EH (cell line): ENCODE results near the gene TAS2R46.
"Not testable (repeated sequence)": the region's sequence is repeated elsewhere in the genome, so short reads cannot be mapped to it uniquely, and the experiment has no call there.

Experiments used
- DNase-seq: peaks from one replicate; pipeline ENCODE4 v3.0.0-alpha.2; 2015; ENCODE audit warnings: low read depth

TAS2R46 gene

GRCh38 chr12:11033959-11034358, 28.1 kb downstream of the TAS2R46 start:
- not testable (repeated sequence) for DNase-seq

- no peak for DNase-seq
Observed at GRCh38 chr12:11031307-11031706, 30.8 kb downstream of the TAS2R46 start, which contains the start of gene TAS2R31. Gene TAS2R31 (minus strand): TSS chr12:11031407. CDS start chr12:11031335, 72 bp downstream.

- DNase-seq = no peak
Observed at GRCh38 chr12:11026118-11026517, 36.0 kb downstream of the TAS2R46 start.

GRCh38 chr12:11023387-11023786, 38.7 kb downstream of the TAS2R46 start:
- no peak for DNase-seq

GRCh38 chr12:11022520-11022919, 39.6 kb downstream of the TAS2R46 start, which contains the start of gene TAS2R19:
Gene TAS2R19 (minus strand): TSS chr12:11022620. CDS start chr12:11022571, 49 bp downstream.
- DNase-seq = no peak

- no peak for DNase-seq
Observed at GRCh38 chr12:11016937-11017336, 45.2 kb downstream of the TAS2R46 start.

GRCh38 chr12:11015775-11016430, 46.2 kb downstream of the TAS2R46 start:
- no peak for DNase-seq

GRCh38 chr12:11014234-11014633, 47.9 kb downstream of the TAS2R46 start:
- DNase-seq = peak; percentile 46
